Measurements from ENCODE around the gene TEKTIP1. TPM values are rescaled to one million over a fixed set of nuclear protein-coding genes. Genes with fewer than 3 reads are reported as not detected.

Gene TEKTIP1
- total and polyA plus RNA-seq, 2 of the 4 experiments (the other 2 are of a cell fraction): not detected

DNA sequence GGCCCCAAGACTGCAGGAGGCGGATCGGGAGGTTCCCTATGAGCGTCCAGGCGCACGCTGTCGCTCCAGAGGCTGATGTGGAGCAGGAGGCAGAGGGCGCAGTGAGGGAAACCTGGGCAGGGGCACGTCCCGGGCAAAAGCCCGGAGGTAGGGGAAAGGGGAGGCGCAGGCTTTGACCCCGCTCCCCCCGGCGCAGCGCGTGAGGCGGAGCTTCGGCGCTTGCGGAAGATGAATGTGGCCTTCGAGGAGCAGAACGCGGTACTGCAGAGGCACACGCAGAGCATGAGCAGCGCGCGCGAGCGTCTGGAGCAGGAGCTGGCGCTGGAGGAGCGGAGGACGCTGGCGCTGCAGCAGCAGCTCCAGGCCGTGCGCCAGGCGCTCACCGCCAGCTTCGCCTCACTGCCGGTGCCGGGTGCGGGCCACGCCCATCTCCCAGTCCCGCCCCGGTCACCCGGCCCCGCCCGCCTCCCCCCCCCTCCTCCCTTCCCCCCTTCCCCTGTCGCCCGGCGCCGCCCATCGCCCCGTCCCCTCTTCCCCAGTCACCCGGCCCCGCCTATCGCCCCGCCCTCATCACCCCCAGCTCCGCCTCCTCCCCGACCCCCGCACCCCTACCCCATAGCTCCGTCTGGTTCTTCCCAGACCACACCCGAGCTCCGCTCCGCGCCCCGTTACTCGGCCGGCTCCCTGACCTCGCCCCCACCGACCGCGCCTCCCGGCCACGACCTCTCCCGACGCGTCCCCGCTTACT lies 37.9 kb downstream of the TEKTIP1 start (continued):
- no peak for TF ChIP-seq CEBPB (IDR thresholded peaks at IDR 0.05; ENCODE audit: low read depth, low read length)

DNA sequence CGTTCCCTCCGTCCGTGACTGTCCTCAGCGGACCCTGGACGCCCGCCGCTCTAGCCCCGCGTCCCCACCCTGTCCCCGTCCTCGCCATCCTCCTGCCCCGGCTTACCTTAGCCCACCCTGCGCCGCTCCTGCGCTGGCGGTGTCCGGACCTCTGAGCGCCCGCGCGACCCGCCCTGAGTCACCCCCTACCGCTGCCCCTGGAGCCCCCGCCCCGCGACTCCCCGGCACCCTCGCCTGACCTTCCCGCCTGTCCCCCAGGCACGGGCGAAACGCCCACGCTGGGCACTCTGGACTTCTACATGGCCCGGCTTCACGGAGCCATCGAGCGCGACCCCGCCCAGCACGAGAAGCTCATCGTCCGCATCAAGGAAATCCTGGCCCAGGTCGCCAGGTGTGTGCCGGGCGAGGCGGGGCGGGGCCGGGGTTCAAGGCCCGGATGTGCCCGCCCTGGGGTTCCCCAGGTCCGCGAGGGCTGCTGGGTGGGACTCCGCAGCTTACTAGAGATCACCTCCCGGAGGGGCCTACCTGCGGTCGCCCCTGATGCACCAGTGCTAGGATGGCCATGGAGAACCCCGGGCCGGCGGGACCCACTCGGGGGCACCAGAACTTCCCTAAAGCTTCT lies 38.9 kb downstream of the TEKTIP1 start:
- H3K4me2 ChIP-seq (ENCODE audit: low read depth, low read length): no peak overlapping the region
- peaks cover 3 to 14% of the 10 kb centered on the region in 2 experiments; a peak in 3 of 4 replicates for H3K79me1 ChIP-seq (ENCODE audit: low read depth in 1 of 2, low read length in 2 of 2)
- no TSS peak for BruUV-seq (replicated peaks)
- peaks cover 5% of the 10 kb centered on the region for H3K4me1 ChIP-seq (ENCODE audit: control insufficient read depth, insufficient read depth, low read length)
- H3K27ac ChIP-seq (ENCODE audit: insufficient read depth, low read length): no peak overlapping the region
- H3K18ac ChIP-seq (ENCODE audit: low read depth, low read length): no peak overlapping the region
- dilution Hi-C loops (cut with HindIII; ENCODE audit: low sequenced_read_pairs, unreplicated experiment) (no loop called here), intact Hi-C loops (cut with micrococcal nuclease) (no loop called here), in situ Hi-C loops (cut with MboI; ENCODE audit: low sequenced_read_pairs) (no loop called here)
- no peak overlapping the region for H3K56ac ChIP-seq (ENCODE audit: extremely low read depth, insufficient read depth, low read length)
- TF ChIP-seq MAFK (IDR thresholded peaks at IDR 0.05; ENCODE audit: low read depth, low read length) (no peak), MXI1 (IDR thresholded peaks at IDR 0.05; ENCODE audit: borderline replicate concordance, low read depth, low read length) (no peak)
- TF ChIP-seq, protein P1, sequence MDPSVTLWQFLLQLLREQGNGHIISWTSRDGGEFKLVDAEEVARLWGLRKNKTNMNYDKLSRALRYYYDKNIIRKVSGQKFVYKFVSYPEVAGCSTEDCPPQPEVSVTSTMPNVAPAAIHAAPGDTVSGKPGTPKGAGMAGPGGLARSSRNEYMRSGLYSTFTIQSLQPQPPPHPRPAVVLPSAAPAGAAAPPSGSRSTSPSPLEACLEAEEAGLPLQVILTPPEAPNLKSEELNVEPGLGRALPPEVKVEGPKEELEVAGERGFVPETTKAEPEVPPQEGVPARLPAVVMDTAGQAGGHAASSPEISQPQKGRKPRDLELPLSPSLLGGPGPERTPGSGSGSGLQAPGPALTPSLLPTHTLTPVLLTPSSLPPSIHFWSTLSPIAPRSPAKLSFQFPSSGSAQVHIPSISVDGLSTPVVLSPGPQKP (IDR thresholded peaks at IDR 0.05; ENCODE audit: borderline replicate concordance, low read depth, low read length): no peak
- no peak overlapping the region for H2BK120ac ChIP-seq (ENCODE audit: low read depth, low read length)
- no peak overlapping the region for H4K8ac ChIP-seq (ENCODE audit: low read depth in 2 of 2, low read length in 2 of 2)
- CTCF ChIA-PET: no interaction called here
- no peak overlapping the region for H3K14ac ChIP-seq (replicated peaks; ENCODE audit: low read depth, low read length)
- WGBS, 2 experiments (ENCODE audit: extremely low coverage in 2 of 2, insufficient read length in 1 of 2): 86% methylated on average over 35 of the region's 60 CpGs; no CpG with 5 or more reads in 1 of the 2 experiments
- no peak overlapping the region for H4K91ac ChIP-seq (ENCODE audit: insufficient read depth, low read depth, low read length)
- no peaks in the 10 kb centered on the region for H3K27me3 ChIP-seq (ENCODE audit: control insufficient read depth, insufficient read depth, low read length)
- ATAC-seq (ENCODE audit: low read depth): no peak
- H2AK5ac ChIP-seq (ENCODE audit: low read depth, low read length): no peak overlapping the region
- H3K9me3 ChIP-seq (ENCODE audit: control insufficient read depth, insufficient read depth, low read length): no peaks in the 10 kb centered on the region
- H3K36me3 ChIP-seq (ENCODE audit: control insufficient read depth, insufficient read depth, low read length): peaks cover 15% of the 10 kb centered on the region; the same call in 1 of the 2 replicates
- H2AK9ac ChIP-seq (replicated peaks; ENCODE audit: low read depth, low read length, poor library complexity): no peak overlapping the region
- no peak overlapping the region for H3K23ac ChIP-seq (ENCODE audit: low read depth, low read length)
- POLR2A ChIA-PET (ENCODE audit: unreplicated experiment): no interaction called here
- H3K9me1 ChIP-seq (ENCODE audit: insufficient read depth, low read length): peaks cover 9% of the 10 kb centered on the region; the same call in 1 of the 2 replicates
- H2AFZ ChIP-seq (replicated peaks; ENCODE audit: low read length, poor library complexity): no peak overlapping the region
- H3K9ac ChIP-seq (ENCODE audit: low read depth, low read length): no peak overlapping the region
- no peak overlapping the region for H2BK5ac ChIP-seq (ENCODE audit: low read depth, low read length, poor library complexity, severe bottlenecking)
- no peak overlapping the region for H3K4ac ChIP-seq (ENCODE audit: low read depth, low read length)
- H4K5ac ChIP-seq (ENCODE audit: low read depth, low read length): no peak overlapping the region
- no peak for DNase-seq
- H3K4me3 ChIP-seq (ENCODE audit: insufficient read depth, low read depth, low read length): no peak overlapping the region
- peaks cover 15% of the 10 kb centered on the region; the same call in 1 of the 2 replicates for H4K20me1 ChIP-seq (ENCODE audit: insufficient read depth, low read length)
- H2BK20ac ChIP-seq (ENCODE audit: low read depth, low read length): no peak overlapping the region
- no peak overlapping the region for H2BK15ac ChIP-seq (ENCODE audit: low read depth, low read length)

All from IMR-90 (cell line).